Upper lobe of left lung (tissue), 6 donors: Measurements from ENCODE around the gene MXRA7. TPM values are rescaled to one million over a fixed set of nuclear protein-coding genes. Genes with fewer than 3 reads are reported as not detected.
A peak's percentile ranks its signal among the peaks of the same experiment; 100 is the strongest.

Experiments used
- ATAC-seq, 2 donors: fragments of 200-7000 bp; cut with Tn5 transposase; one replicate each; pipeline ENCODE4 v1.9.1; 2022; ENCODE audit warnings: mild to moderate bottlenecking in 2 of 2, moderate library complexity in 2 of 2; ENCODE audit not compliant: low FRiP score in 2 of 2
- DNase-seq, 2 donors: peaks; one replicate each; pipeline ENCODE4 v3.0.0-alpha.2; 2019 to 2020
- H3K27ac ChIP-seq, 4 donors: fragments of 200-600 bp; sonication (generic); one replicate each; pipeline ENCODE4 v1.5.1; 2016 to 2019
- H3K27me3 ChIP-seq, 4 donors: fragments of 200-600 bp; sonication (generic); one replicate each; pipeline ENCODE4 v1.5.1; 2017 to 2019
- H3K36me3 ChIP-seq, 4 donors: fragments of 200-600 bp; sonication (generic); one replicate each; pipeline ENCODE4 v1.5.1; 2016 to 2019
- H3K4me1 ChIP-seq, 4 donors: fragments of 200-600 bp; sonication (generic); one replicate each; pipeline ENCODE4 v1.5.1; 2018 to 2019
- H3K4me3 ChIP-seq, 4 donors: fragments of 200-600 bp; sonication (generic); one replicate each; pipeline ENCODE4 v1.5.1; 2017 to 2019; ENCODE audit warnings: mild to moderate bottlenecking in 2 of 4, moderate library complexity in 1 of 4
- H3K9me3 ChIP-seq, 4 donors: fragments of 200-600 bp; sonication (generic); one replicate each; pipeline ENCODE4 v1.5.1; 2018 to 2019
- EP300 ChIP-seq, 4 donors: sonication (generic); formaldehyde crosslinking; IDR thresholded peaks; one replicate each; pipeline ENCODE4 v1.5.1; 2017; ENCODE audit warnings: antibody characterized with exemption in 4 of 4, control low read depth in 2 of 4
- POLR2A ChIP-seq, 4 donors: fragments of 450-650 bp; IDR thresholded peaks; one replicate each; pipeline ENCODE4 v1.5.1; 2016 to 2017; ENCODE audit warnings: antibody characterized with exemption in 4 of 4, mild to moderate bottlenecking in 2 of 4
- POLR2AphosphoS5 ChIP-seq, 2 donors: sonication (generic); formaldehyde crosslinking; IDR thresholded peaks; one replicate each; pipeline ENCODE4 v1.5.1; 2017; ENCODE audit warnings: antibody characterized with exemption in 2 of 2
- whole genome bisulfite sequencing, 2 donors: methylation state at CpG; one replicate each; pipeline ENCODE4 v1.1.5; 2017 to 2018; 5-methylcytosine and 5-hydroxymethylcytosine counted together
- total RNA-seq, 6 donors: library from RNA; depleted of rRNA in 4 of 6; stranded (reverse); fragments of >200 nt in 4 of 6; gene quantifications; one replicate each; pipeline versions ENCODE4 v1.1.0 to v1.2.1, GENCODE V29; 2016 to 2021
- TF ChIP-seq, protein P1 (sequence below), 6 experiments: fragments of 450-650 bp in 4 of 6; fragments of 200-600 bp in 2 of 6; sonication (generic) in 2 of 6; IDR thresholded peaks; one replicate each; pipeline ENCODE4 v1.5.1; 2016 to 2019; ENCODE audit warnings: antibody characterized with exemption in 6 of 6
- donor health status: DM: no; HTN: no; CAD: no; lungs with moderate emphysema.
- donor health status: DM: no; HTN: yes; CAD: no; lungs with severe emphysema.

The MXRA7 gene
- total RNA-seq, 6 donors from 2014 or later, result 21.0 to 147 (median 73.5) TPM

GRCh38 chr17:76738468-76738850 is 27.7 kb upstream of the MXRA7 start:
- no peak for DNase-seq
- H3K27me3 ChIP-seq, result no peaks in the 10 kb centered on the region
- peaks cover 2 to 41% (median 31%) of the 10 kb centered on the region in 4 donors for H3K36me3 ChIP-seq
- 4% methylated on average over 7 of the region's 7 CpGs for WGBS, 2 donors
- peaks cover 33 to 45% (median 43%) of the 10 kb centered on the region in 4 donors for H3K4me1 ChIP-seq
- H3K9me3 ChIP-seq, result no peaks in the 10 kb centered on the region
- H3K27ac ChIP-seq, result peak overlapping the region; percentile 96 to 100 (median 99)
- no peak for TF ChIP-seq EP300 (IDR thresholded peaks at IDR 0.05)
- TF ChIP-seq POLR2A (IDR thresholded peaks at IDR 0.05), result no peak
- TF ChIP-seq POLR2AphosphoS5 (IDR thresholded peaks at IDR 0.05), result no peak
- TF ChIP-seq, protein P1, sequence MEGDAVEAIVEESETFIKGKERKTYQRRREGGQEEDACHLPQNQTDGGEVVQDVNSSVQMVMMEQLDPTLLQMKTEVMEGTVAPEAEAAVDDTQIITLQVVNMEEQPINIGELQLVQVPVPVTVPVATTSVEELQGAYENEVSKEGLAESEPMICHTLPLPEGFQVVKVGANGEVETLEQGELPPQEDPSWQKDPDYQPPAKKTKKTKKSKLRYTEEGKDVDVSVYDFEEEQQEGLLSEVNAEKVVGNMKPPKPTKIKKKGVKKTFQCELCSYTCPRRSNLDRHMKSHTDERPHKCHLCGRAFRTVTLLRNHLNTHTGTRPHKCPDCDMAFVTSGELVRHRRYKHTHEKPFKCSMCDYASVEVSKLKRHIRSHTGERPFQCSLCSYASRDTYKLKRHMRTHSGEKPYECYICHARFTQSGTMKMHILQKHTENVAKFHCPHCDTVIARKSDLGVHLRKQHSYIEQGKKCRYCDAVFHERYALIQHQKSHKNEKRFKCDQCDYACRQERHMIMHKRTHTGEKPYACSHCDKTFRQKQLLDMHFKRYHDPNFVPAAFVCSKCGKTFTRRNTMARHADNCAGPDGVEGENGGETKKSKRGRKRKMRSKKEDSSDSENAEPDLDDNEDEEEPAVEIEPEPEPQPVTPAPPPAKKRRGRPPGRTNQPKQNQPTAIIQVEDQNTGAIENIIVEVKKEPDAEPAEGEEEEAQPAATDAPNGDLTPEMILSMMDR (IDR thresholded peaks at IDR 0.05), result no peak
- H3K4me3 ChIP-seq, result peak overlapping the region; percentile 69 to 98 (median 72)
- ATAC-seq, result no peak

DNA sequence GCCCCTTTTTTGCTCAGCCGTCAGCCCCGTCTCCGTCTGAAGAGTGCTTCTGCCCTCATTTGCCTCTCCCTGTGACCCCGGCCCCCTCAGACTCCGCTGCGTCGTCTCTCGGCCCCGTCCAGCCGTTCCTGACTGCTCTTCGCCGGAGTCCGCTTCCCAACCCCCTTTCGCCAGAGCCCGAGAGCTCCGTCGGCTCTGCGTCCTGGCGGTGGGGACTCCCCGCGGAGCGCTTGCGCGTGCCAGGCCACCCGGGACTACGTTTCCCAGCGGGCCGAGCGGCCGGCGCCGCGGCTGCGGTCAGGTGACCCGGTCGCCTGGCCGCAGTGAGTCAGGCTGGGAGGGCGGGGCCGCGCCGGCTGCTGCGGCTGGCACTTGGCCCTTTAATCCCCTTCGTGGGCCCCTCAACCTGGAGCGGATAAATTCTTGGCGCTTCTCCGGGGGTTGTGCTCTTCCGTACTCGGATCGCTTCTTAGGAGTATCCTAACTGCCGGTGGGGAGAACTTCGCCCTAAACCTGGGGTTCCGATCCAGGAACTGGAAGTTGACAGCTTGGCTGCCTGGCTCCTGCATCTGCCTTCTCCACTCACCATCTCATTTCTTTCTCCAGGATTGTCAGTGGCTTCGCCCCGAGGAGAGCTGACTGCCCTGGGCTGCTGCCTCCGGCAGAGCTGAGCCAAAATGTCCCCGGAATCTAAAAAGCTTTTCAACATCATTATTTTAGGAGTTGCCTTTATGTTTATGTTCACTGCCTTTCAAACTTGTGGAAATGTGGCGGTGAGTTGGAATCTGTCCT is 27.1 kb upstream of the MXRA7 start, which contains the start of gene MFSD11:
Gene MFSD11, plus strand, starts transcription at position 444 of the 792 bp plus-strand sequence. Its CDS starts 234 bp downstream, at position 678.
- TF ChIP-seq, protein P1 (IDR thresholded peaks at IDR 0.05), result peak in 2 of 6 experiments; percentile 5 to 21
- peak in 2 of 4 donors; percentile 41 to 65 for TF ChIP-seq POLR2A (IDR thresholded peaks at IDR 0.05)
- TF ChIP-seq EP300 (IDR thresholded peaks at IDR 0.05), result no peak
- peak; percentile 69 to 87 for TF ChIP-seq POLR2AphosphoS5 (IDR thresholded peaks at IDR 0.05)
- H3K27ac ChIP-seq, result peak within 1 kb of the TSS; percentile 96 to 100 (median 99)
- DNase-seq, result peak; percentile 93 to 99
- H3K36me3 ChIP-seq, result peaks cover 6 to 46% (median 35%) of the 10 kb centered on the region in 4 donors
- 0 to 2% methylated on average over 26 to 46 of the region's 57 CpGs for WGBS, 2 donors
- H3K9me3 ChIP-seq, result no peaks in the 10 kb centered on the region
- peaks cover 39 to 51% (median 49%) of the 10 kb centered on the region in 4 donors for H3K4me1 ChIP-seq
- H3K27me3 ChIP-seq, result no peaks in the 10 kb centered on the region
- ATAC-seq, result peak; percentile 89 to 94
- peak within 1 kb of the TSS; percentile 69 to 100 (median 86) for H3K4me3 ChIP-seq

GRCh38 chr17:76737082-76737675 is 26.4 kb upstream of the MXRA7 start, which contains the start of gene SRSF2:
TSS of gene SRSF2 (minus strand) at chr17:76737331. CDS start at chr17:76737160, 171 bp downstream.
- TF ChIP-seq, protein P1 (IDR thresholded peaks at IDR 0.05), result peak in 2 of 6 experiments; percentile 12 to 50
- TF ChIP-seq POLR2A (IDR thresholded peaks at IDR 0.05) (peak; percentile 99 to 100 (median 100)), EP300 (IDR thresholded peaks at IDR 0.05) (peak in 1 of 4 donors; percentile 90), POLR2AphosphoS5 (IDR thresholded peaks at IDR 0.05) (peak; percentile 100)
- H3K36me3 ChIP-seq, result peaks cover 10 to 45% (median 36%) of the 10 kb centered on the region in 4 donors
- H3K4me3 ChIP-seq, result peak within 1 kb of the TSS; percentile 69 to 100 (median 86)
- no peaks in the 10 kb centered on the region for H3K27me3 ChIP-seq
- peak; percentile 98 to 99 for DNase-seq
- H3K4me1 ChIP-seq, result peaks cover 46 to 58% (median 56%) of the 10 kb centered on the region in 4 donors
- peak; percentile 94 to 98 for ATAC-seq
- WGBS, 2 donors, result 0 to 1% methylated on average over 13 to 24 of the region's 60 CpGs
- H3K27ac ChIP-seq, result peak within 1 kb of the TSS; percentile 96 to 100 (median 99)
- H3K9me3 ChIP-seq, result no peaks in the 10 kb centered on the region

DNA sequence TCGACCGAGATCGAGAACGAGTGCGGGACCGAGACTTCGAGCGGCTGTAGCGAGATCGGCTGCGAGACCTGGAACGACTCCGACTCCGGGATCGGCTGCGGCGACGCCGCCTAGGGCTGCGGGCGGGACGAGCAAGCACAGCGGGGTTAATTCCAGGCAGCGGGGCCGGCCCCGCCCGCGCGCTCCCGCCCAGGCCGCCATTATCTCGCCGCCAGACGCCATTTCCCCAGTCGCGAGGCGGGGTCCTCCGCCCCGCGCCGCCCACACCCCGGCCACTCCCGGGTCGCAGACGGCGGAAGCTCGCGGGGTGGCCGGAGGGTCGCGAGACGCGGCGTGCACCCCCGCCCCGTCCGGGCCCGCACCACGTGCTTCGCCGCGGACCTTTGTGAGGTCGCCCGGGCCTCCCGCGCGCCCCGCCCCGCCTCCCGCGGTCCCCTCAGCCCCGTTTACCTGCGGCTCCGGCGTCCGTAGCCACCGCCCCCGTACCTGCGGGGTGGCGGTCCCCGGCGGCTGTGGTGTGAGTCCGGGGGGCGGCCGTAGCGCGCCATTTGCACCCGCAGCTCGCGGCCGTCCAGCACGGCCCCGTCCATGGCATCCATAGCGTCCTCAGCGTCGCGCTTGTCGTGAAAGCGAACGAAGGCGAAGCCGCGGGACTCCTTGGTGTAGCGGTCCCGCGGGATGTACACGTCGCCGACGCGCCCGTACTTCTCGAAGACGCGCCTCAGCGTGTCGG is 25.8 kb upstream of the MXRA7 start:
- H3K27ac ChIP-seq, result peak overlapping the region; percentile 96 to 100 (median 99)
- ATAC-seq (peak; percentile 30 to 76), DNase-seq (peak; percentile 80 to 96)
- peaks cover 10 to 46% (median 37%) of the 10 kb centered on the region in 4 donors for H3K36me3 ChIP-seq
- no peaks in the 10 kb centered on the region for H3K27me3 ChIP-seq
- peak overlapping the region; percentile 69 to 100 (median 86) for H3K4me3 ChIP-seq
- peaks cover 53 to 65% (median 62%) of the 10 kb centered on the region in 4 donors for H3K4me1 ChIP-seq
- TF ChIP-seq POLR2A (IDR thresholded peaks at IDR 0.05), result peak in 1 of 4 donors; percentile 69
- peak; percentile 23 to 64 for TF ChIP-seq POLR2AphosphoS5 (IDR thresholded peaks at IDR 0.05)
- TF ChIP-seq, protein P1 (IDR thresholded peaks at IDR 0.05), result peak in 4 of 6 experiments; percentile 33 to 54 (median 48)
- peak in 1 of 4 donors; percentile 18 for TF ChIP-seq EP300 (IDR thresholded peaks at IDR 0.05)
- 0 to 1% methylated on average over 28 to 44 of the region's 117 CpGs for WGBS, 2 donors
- no peaks in the 10 kb centered on the region for H3K9me3 ChIP-seq
